Erythroblast (primary cell): Measurements from ENCODE around the gene CAPN5.

Experiments
- GATA1 ChIP-seq: IDR thresholded peaks from 2 replicates; pipeline ENCODE4 v1.6.1; 2011; ENCODE audit warnings: low read depth, mild to moderate bottlenecking, control low read depth, low read length, moderate library complexity
- POLR2A ChIP-seq: IDR thresholded peaks from 2 replicates; pipeline ENCODE4 v1.6.1; 2011; ENCODE audit warnings: mild to moderate bottlenecking, low read length

- TF ChIP-seq POLR2A (no peak), GATA1 (no peak)
Observed at GRCh38 chr11:77093987-77094840, 27.4 kb downstream of the CAPN5 start.
